Mesothelial cell of epicardium (in vitro differentiated cells): ENCODE results near the gene KRTAP10-3. TPM values are rescaled to one million over a fixed set of nuclear protein-coding genes. Genes with fewer than 3 reads are reported as not detected.

Source experiments
- DNase-seq, 2 experiments: peaks; one replicate each; pipeline ENCODE4 v3.0.0; 2021; ENCODE audit warnings: low spot score in 2 of 2; ENCODE audit not compliant: unreplicated experiment in 2 of 2
- H3K27ac Mint-ChIP-seq: 2 replicates; pipeline ENCODE4 v1.8.0; 2021; ENCODE audit warnings: mixed read lengths
- H3K27me3 Mint-ChIP-seq: 2 replicates; pipeline ENCODE4 v1.8.0; 2021; ENCODE audit warnings: low read depth, mixed read lengths
- H3K36me3 Mint-ChIP-seq: 2 replicates; pipeline ENCODE4 v1.8.0; 2021; ENCODE audit warnings: mixed read lengths
- H3K4me1 Mint-ChIP-seq: 2 replicates; pipeline ENCODE4 v1.8.0; 2021; ENCODE audit warnings: mixed read lengths
- H3K4me3 Mint-ChIP-seq: 2 replicates; pipeline ENCODE4 v1.8.0; 2021; ENCODE audit warnings: mild to moderate bottlenecking, moderate library complexity, mixed read lengths
- H3K9me3 Mint-ChIP-seq: 2 replicates; pipeline ENCODE4 v1.8.0; 2021; ENCODE audit warnings: mixed read lengths
- CTCF ChIP-seq: fragments of 200-600 bp; sonication (generic); IDR thresholded peaks from one replicate; pipeline ENCODE4 v1.5.0; 2021; ENCODE audit warnings: antibody characterized with exemption; ENCODE audit not compliant: unreplicated experiment
- total RNA-seq: library from RNA; stranded (reverse); gene quantifications from 3 replicates; pipeline ENCODE4 v1.2.1, GENCODE V29; 2021

KRTAP10-3 gene
- not detected in 3 replicates for total RNA-seq

GRCh38 chr21:44558695-44559094 lies at the start of gene KRTAP10-3:
KRTAP10-3 (minus strand) TSS chr21:44558795; CDS start chr21:44558715, 80 bp downstream.
- Mint-ChIP-seq H3K27ac (no peak within 1 kb of the TSS), H3K4me1 (peaks cover 14% of the 10 kb centered on the region), H3K27me3 (peaks cover 8% of the 10 kb centered on the region), H3K9me3 (peaks cover 29% of the 10 kb centered on the region), H3K36me3 (no peaks in the 10 kb centered on the region), H3K4me3 (no peak within 1 kb of the TSS)
- no peak for DNase-seq
- TF ChIP-seq CTCF = no peak

- no peak for DNase-seq
- no peak overlapping the region for H3K4me3 Mint-ChIP-seq
- peaks cover 20% of the 10 kb centered on the region for H3K27me3 Mint-ChIP-seq
- peaks cover 39% of the 10 kb centered on the region for H3K9me3 Mint-ChIP-seq
- H3K4me1 Mint-ChIP-seq = no peaks in the 10 kb centered on the region
- no peaks in the 10 kb centered on the region for H3K36me3 Mint-ChIP-seq
- H3K27ac Mint-ChIP-seq = no peak overlapping the region
- no peak for TF ChIP-seq CTCF
Measured at GRCh38 chr21:44606495-44606894, 47.9 kb upstream of the KRTAP10-3 start.

DNA sequence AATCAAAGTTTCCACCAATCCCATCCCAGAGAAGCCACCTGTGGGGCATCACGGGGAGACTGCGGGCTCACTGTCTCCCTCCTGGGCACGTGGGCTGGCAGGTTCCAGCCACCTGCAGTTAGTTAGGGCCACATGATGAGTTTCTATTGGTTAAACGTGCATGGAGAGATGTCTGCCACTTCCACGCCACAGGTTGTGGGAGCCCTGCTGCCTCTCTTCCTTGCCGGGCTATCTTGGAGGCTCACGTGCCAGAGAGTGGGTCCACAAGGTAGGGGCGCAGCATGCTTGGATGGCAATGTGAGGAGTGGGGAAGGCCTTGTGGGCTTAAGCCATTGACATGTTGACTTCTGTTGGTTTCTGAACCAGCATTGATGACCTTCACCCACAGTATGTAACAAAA lies 45.3 kb upstream of the KRTAP10-3 start:
- H3K4me1 Mint-ChIP-seq = no peaks in the 10 kb centered on the region
- no peaks in the 10 kb centered on the region for H3K36me3 Mint-ChIP-seq
- peaks cover 20% of the 10 kb centered on the region for H3K27me3 Mint-ChIP-seq
- peaks cover 20% of the 10 kb centered on the region for H3K9me3 Mint-ChIP-seq
- DNase-seq = peak in 1 of 2 experiments; percentile 31
- no peak overlapping the region for H3K27ac Mint-ChIP-seq
- TF ChIP-seq CTCF = no peak
- no peak overlapping the region for H3K4me3 Mint-ChIP-seq

GRCh38 chr21:44603109-44603875 lies 44.7 kb upstream of the KRTAP10-3 start:
- TF ChIP-seq CTCF = no peak
- H3K27me3 Mint-ChIP-seq = peaks cover 20% of the 10 kb centered on the region
- no peak overlapping the region for H3K27ac Mint-ChIP-seq
- no peaks in the 10 kb centered on the region for H3K4me1 Mint-ChIP-seq
- no peak overlapping the region for H3K4me3 Mint-ChIP-seq
- DNase-seq = peak in 1 of 2 experiments; percentile 25
- H3K9me3 Mint-ChIP-seq = peaks cover 24% of the 10 kb centered on the region
- H3K36me3 Mint-ChIP-seq = peaks cover 3% of the 10 kb centered on the region

DNA sequence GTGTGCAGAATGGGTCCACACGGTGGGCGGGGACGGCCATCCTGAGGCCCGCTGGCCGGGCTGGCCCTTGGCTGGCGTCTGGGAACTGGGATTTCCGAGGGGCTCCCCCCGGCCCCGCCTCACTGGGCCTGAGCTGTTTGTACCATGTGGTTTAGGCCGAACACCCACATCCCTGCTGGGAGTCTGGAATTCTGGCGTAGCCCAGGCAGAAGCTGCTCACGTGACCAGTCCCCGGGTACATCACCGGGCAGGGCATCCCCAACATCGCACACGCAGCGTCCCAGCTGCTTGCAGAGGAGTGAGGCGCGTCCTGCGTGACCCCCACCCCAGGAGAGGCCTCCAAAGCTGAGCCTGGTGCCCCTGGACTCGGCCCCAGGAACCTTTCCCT lies 43.9 kb upstream of the KRTAP10-3 start:
- Mint-ChIP-seq H3K36me3 (peaks cover 3% of the 10 kb centered on the region), H3K9me3 (peaks cover 30% of the 10 kb centered on the region), H3K27ac (no peak overlapping the region), H3K27me3 (peaks cover 20% of the 10 kb centered on the region), H3K4me3 (no peak overlapping the region), H3K4me1 (no peaks in the 10 kb centered on the region)
- no peak for DNase-seq
- TF ChIP-seq CTCF = no peak
